Neural cell (in vitro differentiated cells): ENCODE results near the gene SH3GL2. TPM values are rescaled to one million over a fixed set of nuclear protein-coding genes. Genes with fewer than 3 reads are reported as not detected.

Source experiments
- H2AFZ ChIP-seq: fragments of 200-600, 300-800 bp; sonication (generic), shearing (Covaris generic); 2 replicates; pipeline ENCODE4 v1.6.0; 2014; ENCODE audit warnings: low read depth, mild to moderate bottlenecking, antibody characterized with exemption, low read length, moderate library complexity
- H3F3A ChIP-seq: fragments of 200-600 bp; shearing (Covaris generic); 2 replicates; pipeline ENCODE4 v1.6.1; 2016; ENCODE audit warnings: mild to moderate bottlenecking, moderate library complexity, mixed read lengths, antibody characterized with exemption, low read length; ENCODE audit not compliant: insufficient read depth, poor library complexity, severe bottlenecking
- H3K27ac ChIP-seq: fragments of 200-600, 300-800 bp; sonication (generic), shearing (Covaris generic); 2 replicates; pipeline ENCODE4 v1.5.1; 2014; ENCODE audit warnings: mild to moderate bottlenecking, low read length, moderate library complexity
- H3K27me3 ChIP-seq: fragments of 300-800, 200-600 bp; sonication (generic), shearing (Covaris generic); 2 replicates; pipeline ENCODE4 v1.6.0; 2014; ENCODE audit warnings: mild to moderate bottlenecking, low read depth, low read length, moderate library complexity; ENCODE audit not compliant: insufficient read depth
- H3K36me3 ChIP-seq: fragments of 300-800, 200-600 bp; sonication (generic), shearing (Covaris generic); 2 replicates; pipeline ENCODE4 v1.5.1; 2014; ENCODE audit warnings: mild to moderate bottlenecking, antibody characterized with exemption, low read length, moderate library complexity; ENCODE audit not compliant: insufficient read depth
- H3K4me2 ChIP-seq: fragments of 300-800, 200-600 bp; sonication (generic), shearing (Covaris generic); 2 replicates; pipeline ENCODE4 v1.6.0; 2014; ENCODE audit warnings: mild to moderate bottlenecking, low read length
- H3K4me3 ChIP-seq: fragments of 300-800, 200-600 bp; sonication (generic), shearing (Covaris generic); 2 replicates; pipeline ENCODE4 v1.5.1; 2014; ENCODE audit warnings: mild to moderate bottlenecking, low read length, moderate library complexity
- H3K79me2 ChIP-seq: fragments of 200-600 bp; shearing (Covaris generic); replicated peaks from 2 replicates; pipeline ENCODE4 v1.6.0; 2014; ENCODE audit warnings: mild to moderate bottlenecking, low read length, moderate library complexity; ENCODE audit not compliant: insufficient read depth
- H3K9ac ChIP-seq: fragments of 300-800, 200-600 bp; sonication (generic), shearing (Covaris generic); 2 replicates; pipeline ENCODE4 v1.6.1; 2016; ENCODE audit warnings: mild to moderate bottlenecking, low read length, mixed read lengths
- H3K9me2 ChIP-seq: fragments of 200-600 bp; shearing (Covaris generic); 2 replicates; pipeline ENCODE4 v1.6.1; 2016; ENCODE audit warnings: mild to moderate bottlenecking, low read length, mixed read lengths; ENCODE audit not compliant: insufficient read depth
- H3K9me3 ChIP-seq: fragments of 200-600, 300-800 bp; sonication (generic), shearing (Covaris generic); 2 replicates; pipeline ENCODE4 v1.6.1; 2016; ENCODE audit warnings: mild to moderate bottlenecking, mixed run types, low read length, moderate library complexity, mixed read lengths
- H4K20me1 ChIP-seq: fragments of 200-600 bp; shearing (Covaris generic); 2 replicates; pipeline ENCODE4 v1.6.1; 2016; ENCODE audit warnings: mild to moderate bottlenecking, mixed run types; ENCODE audit not compliant: insufficient read depth
- EP300 ChIP-seq: fragments of 450-650 bp; conservative IDR thresholded peaks from 2 replicates; pipeline ENCODE4 v1.6.1; 2014; ENCODE audit warnings: antibody characterized with exemption, mild to moderate bottlenecking, moderate library complexity; ENCODE audit not compliant: poor library complexity, severe bottlenecking
- EZH2 ChIP-seq: fragments of 200-600, 300-800 bp; shearing (Covaris generic), sonication (generic); IDR thresholded peaks from 2 replicates; pipeline ENCODE4 v1.6.1; 2014; ENCODE audit warnings: antibody characterized with exemption, low read length, borderline replicate concordance, mild to moderate bottlenecking; ENCODE audit not compliant: insufficient read depth, poor library complexity, severe bottlenecking
- MXI1 ChIP-seq: fragments of 450-650 bp; conservative IDR thresholded peaks from 2 replicates; pipeline ENCODE4 v1.6.1; 2014; ENCODE audit warnings: antibody characterized with exemption, mild to moderate bottlenecking; ENCODE audit not compliant: poor library complexity, severe bottlenecking
- POLR2AphosphoS5 ChIP-seq: IDR thresholded peaks from 2 replicates; pipeline ENCODE4 v1.6.1; 2012
- RAD21 ChIP-seq: fragments of 450-650 bp; conservative IDR thresholded peaks from 2 replicates; pipeline ENCODE4 v1.6.1; 2014; ENCODE audit warnings: antibody characterized with exemption, mild to moderate bottlenecking, moderate library complexity
- SMC3 ChIP-seq: fragments of 450-650 bp; conservative IDR thresholded peaks from 2 replicates; pipeline ENCODE4 v1.6.1; 2014; ENCODE audit warnings: antibody characterized with exemption, mild to moderate bottlenecking, moderate library complexity; ENCODE audit not compliant: poor library complexity
- polyA plus RNA-seq: library from polyadenylated mRNA; depleted of rRNA; stranded (reverse); fragments of >200 nt; gene quantifications from 2 replicates; pipeline ENCODE4 v1.2.3, GENCODE V29; 2014
- TF ChIP-seq, protein P1 (sequence below): IDR thresholded peaks from 2 replicates; pipeline ENCODE4 v1.6.1; 2012; ENCODE audit warnings: borderline replicate concordance
- TF ChIP-seq, protein P2 (sequence below): fragments of 450-650 bp; IDR thresholded peaks from 2 replicates; pipeline ENCODE4 v1.5.1; 2014; ENCODE audit warnings: antibody characterized with exemption, mild to moderate bottlenecking, moderate library complexity; ENCODE audit not compliant: poor library complexity, severe bottlenecking

SH3GL2 gene
- polyA plus RNA-seq, 1 donor from 2014 or later: 13.5 TPM

DNA sequence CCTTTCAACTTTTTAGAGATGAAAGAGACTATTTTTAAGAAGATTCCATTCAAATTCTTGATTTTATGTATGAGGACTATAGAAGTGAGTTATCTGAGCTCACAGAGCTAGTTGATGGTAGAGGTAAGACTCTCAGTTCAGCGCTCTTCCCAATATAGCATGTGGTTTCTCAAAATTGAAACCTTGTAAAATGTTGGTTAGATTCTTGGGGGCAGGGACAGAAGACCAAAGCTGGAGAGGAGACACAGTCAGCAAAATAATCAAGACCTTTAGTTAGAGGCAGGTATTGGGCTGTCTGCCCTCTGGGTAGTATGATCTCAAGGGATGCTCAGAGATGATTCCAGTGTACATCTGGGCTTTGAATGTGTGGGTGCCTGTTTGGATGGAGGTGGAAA, 246.4 kb downstream of the SH3GL2 start:
- TF ChIP-seq, protein P1, sequence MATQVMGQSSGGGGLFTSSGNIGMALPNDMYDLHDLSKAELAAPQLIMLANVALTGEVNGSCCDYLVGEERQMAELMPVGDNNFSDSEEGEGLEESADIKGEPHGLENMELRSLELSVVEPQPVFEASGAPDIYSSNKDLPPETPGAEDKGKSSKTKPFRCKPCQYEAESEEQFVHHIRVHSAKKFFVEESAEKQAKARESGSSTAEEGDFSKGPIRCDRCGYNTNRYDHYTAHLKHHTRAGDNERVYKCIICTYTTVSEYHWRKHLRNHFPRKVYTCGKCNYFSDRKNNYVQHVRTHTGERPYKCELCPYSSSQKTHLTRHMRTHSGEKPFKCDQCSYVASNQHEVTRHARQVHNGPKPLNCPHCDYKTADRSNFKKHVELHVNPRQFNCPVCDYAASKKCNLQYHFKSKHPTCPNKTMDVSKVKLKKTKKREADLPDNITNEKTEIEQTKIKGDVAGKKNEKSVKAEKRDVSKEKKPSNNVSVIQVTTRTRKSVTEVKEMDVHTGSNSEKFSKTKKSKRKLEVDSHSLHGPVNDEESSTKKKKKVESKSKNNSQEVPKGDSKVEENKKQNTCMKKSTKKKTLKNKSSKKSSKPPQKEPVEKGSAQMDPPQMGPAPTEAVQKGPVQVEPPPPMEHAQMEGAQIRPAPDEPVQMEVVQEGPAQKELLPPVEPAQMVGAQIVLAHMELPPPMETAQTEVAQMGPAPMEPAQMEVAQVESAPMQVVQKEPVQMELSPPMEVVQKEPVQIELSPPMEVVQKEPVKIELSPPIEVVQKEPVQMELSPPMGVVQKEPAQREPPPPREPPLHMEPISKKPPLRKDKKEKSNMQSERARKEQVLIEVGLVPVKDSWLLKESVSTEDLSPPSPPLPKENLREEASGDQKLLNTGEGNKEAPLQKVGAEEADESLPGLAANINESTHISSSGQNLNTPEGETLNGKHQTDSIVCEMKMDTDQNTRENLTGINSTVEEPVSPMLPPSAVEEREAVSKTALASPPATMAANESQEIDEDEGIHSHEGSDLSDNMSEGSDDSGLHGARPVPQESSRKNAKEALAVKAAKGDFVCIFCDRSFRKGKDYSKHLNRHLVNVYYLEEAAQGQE: no peak
- TF ChIP-seq POLR2AphosphoS5: no peak
- Histone ChIP-seq H3K9me3 (no peaks in the 10 kb centered on the region), H3K9me2 (no peaks in the 10 kb centered on the region), H3K27ac (no peak overlapping the region), H2AFZ (no peak overlapping the region), H3K36me3 (no peaks in the 10 kb centered on the region), H3K9ac (no peak overlapping the region), H3K4me3 (no peak overlapping the region), H3K79me2 (no peaks in the 10 kb centered on the region), H3F3A (no peaks in the 10 kb centered on the region), H3K4me2 (no peak overlapping the region), H3K27me3 (no peaks in the 10 kb centered on the region), H4K20me1 (no peaks in the 10 kb centered on the region)

DNA sequence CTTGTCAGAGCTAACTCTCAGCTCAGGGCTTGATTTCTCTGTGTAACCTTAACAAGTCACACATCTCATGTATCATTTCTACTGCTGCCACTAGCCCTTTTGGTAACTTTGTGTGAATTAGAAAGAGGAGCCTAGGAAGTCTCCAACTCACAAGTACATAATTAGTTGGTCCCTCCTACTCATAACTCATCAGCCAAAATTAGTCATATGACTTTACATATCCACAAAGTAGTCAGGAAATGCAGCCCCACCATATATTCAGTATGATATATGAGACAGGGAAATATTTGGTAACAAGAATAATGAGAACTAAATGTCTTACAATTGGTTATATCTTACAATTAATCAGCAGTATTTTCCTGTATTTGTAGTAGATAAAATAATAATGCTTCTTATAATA, 250.2 kb downstream of the SH3GL2 start:
- Histone ChIP-seq H4K20me1 (no peaks in the 10 kb centered on the region), H3K36me3 (no peaks in the 10 kb centered on the region), H3K27me3 (no peaks in the 10 kb centered on the region), H3K79me2 (no peaks in the 10 kb centered on the region), H3K4me3 (no peak overlapping the region), H3F3A (no peaks in the 10 kb centered on the region), H2AFZ (no peak overlapping the region), H3K9me3 (no peaks in the 10 kb centered on the region), H3K9me2 (no peaks in the 10 kb centered on the region), H3K9ac (no peak overlapping the region), H3K27ac (no peak overlapping the region), H3K4me2 (no peak overlapping the region)
- no peak for TF ChIP-seq MXI1
- TF ChIP-seq, protein P1: no peak
- TF ChIP-seq EP300: no peak
- no peak for TF ChIP-seq EZH2
- no peak for TF ChIP-seq POLR2AphosphoS5
- no peak for TF ChIP-seq RAD21
- TF ChIP-seq, protein P2, sequence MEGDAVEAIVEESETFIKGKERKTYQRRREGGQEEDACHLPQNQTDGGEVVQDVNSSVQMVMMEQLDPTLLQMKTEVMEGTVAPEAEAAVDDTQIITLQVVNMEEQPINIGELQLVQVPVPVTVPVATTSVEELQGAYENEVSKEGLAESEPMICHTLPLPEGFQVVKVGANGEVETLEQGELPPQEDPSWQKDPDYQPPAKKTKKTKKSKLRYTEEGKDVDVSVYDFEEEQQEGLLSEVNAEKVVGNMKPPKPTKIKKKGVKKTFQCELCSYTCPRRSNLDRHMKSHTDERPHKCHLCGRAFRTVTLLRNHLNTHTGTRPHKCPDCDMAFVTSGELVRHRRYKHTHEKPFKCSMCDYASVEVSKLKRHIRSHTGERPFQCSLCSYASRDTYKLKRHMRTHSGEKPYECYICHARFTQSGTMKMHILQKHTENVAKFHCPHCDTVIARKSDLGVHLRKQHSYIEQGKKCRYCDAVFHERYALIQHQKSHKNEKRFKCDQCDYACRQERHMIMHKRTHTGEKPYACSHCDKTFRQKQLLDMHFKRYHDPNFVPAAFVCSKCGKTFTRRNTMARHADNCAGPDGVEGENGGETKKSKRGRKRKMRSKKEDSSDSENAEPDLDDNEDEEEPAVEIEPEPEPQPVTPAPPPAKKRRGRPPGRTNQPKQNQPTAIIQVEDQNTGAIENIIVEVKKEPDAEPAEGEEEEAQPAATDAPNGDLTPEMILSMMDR: no peak
- no peak for TF ChIP-seq SMC3
